Muscle of back (tissue), 11 donors: ENCODE results near the gene H2BK1. TPM values are rescaled to one million over a fixed set of nuclear protein-coding genes. Genes with fewer than 3 reads are reported as not detected.

Source experiments
- DNase-seq, 3 donors: peaks; one replicate each; pipeline versions ENCODE4 v3.0.0 to v3.0.0-alpha.2; 2013
- polyA plus RNA-seq, 10 donors: library from polyadenylated mRNA; unstranded; fragments of 120-200 nt; gene quantifications; one replicate each; pipeline ENCODE4 v1.2.1, GENCODE V29; 2013; ENCODE audit not compliant: insufficient read length in 10 of 10

H2BK1 gene
- polyA plus RNA-seq, 10 donors: not detected

DNA sequence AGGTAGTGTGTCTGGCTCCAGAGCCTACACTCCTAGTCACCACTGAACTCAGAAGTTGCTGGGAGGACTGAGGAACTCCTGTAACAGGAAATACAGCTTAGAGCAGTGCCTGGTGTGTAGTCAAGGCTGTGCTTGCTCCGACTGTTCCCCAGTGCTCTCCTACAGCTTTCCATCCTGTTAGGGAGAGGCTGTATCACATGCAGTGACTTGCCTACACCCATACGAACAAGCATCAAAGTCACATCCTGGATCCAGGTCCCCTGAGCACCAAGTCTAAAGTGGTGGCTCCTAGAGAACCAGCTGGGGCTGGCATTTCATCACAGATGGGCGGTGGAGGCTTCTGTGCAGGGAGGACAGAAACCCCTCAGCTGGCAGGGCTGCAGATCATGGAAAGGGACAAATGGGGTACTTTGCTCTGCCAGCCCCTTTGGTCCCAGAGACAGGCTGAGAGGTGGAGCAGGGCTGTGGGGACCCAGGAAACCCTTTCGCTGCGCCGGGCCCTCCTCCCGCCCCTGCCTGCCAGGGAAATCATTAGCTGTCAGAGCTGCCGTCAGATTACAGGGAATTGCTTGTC lies 30.9 kb downstream of the H2BK1 start:
- DNase-seq: no peak

DNA sequence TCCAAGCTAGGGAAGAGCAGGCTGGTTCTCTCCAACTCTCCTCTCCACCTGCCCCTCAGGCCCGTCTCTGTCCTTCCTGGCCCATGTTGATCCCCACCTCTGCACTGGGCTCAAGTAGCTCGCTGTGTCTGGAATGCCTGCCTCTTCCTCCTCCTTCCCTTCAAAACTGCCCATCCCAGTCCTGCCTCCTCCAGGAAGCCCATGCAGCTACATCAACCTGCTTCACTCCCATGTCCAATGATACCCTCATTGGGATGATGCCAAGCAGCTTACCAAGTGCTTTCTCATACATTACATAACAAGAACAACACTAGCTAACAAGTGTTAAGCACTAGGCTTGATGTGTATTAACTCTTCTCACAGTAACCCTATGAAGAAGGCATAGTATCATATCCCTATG lies 31.5 kb downstream of the H2BK1 start:
- no peak for DNase-seq

DNA sequence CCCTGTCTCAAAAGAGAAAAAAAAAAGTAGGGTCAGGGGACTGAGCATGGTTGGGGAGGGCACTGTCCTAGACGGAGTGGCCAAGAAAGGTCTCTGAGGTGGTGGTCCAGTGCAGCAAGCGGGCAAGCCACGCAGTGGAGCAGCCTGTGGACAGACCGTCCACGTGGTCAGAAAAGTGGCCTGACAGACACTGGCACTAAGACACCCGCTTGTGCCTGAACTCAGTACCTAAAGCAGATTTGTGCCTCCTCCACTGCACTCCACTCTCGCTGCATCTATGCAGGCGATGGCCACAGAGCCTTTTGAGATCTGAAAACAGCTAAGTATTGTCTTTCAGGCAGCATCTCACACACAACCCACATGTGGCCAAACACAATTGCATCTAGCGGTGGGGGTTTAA lies 32.1 kb downstream of the H2BK1 start:
- DNase-seq: no peak

DNA sequence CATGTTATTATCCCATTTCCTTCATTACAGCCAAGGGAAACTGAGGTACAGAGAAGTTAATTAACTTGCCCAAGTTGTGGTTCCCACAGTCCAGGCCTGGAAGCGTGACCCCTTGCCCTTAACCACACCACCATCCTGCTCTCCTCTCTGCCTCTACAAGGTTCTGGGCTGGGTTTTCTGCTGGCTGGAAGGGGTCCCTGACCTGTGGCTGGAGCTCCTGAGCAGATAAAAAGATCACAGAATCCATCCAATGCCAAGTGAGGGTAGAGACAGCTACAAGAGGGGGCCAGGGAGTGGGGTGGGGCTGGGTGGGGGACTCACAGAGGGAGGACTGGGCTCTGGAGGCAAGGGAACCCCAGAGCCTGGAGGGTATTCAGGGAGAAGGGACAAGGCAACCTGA lies 33.0 kb downstream of the H2BK1 start:
- DNase-seq: no peak

DNA sequence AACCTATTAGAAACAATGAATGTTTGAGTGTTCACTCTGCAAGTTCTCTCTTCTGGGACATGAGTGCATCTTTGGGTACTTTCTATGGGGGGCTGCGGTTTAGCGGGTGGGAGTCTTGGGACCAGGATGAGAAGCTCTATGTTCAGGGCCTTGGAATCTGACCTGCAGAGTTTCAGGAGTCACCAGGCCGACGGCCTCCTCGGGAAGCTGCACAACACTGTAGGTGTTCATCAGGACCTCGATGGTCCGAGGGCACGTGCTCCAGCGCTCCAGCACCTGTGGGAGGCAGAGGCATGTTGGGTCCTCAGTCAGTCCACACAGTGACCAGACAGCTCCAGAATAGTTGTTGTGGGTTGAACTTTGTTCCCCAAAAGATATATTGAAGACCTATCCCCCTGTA lies 33.9 kb downstream of the H2BK1 start:
- DNase-seq: no peak

DNA sequence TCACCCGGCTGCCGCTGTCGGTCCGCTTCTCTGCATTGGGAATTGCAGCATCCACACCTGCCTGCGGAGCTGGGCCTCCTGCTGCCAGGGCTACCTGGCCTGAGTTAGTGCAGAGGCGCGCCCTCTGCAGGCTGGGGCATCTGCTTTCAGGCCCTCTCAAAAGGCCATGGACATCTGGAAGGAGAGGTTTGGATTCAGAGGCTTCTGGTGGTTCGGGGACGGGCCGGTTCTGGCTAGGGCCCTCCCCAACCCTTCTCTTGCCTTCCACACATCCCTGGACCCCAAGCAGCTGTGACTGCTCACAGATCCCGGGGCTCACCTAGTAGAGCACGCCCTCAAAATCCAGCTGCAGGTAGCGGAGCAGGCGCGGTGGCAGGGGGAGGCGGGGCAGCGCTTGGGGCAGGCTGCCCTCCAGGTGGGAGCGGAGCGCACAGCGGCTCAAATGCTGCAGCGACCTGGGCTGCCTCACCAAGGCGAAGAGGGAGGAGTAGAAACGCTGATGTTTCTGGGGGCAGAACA lies 34.4 kb downstream of the H2BK1 start:
- DNase-seq: no peak

DNA sequence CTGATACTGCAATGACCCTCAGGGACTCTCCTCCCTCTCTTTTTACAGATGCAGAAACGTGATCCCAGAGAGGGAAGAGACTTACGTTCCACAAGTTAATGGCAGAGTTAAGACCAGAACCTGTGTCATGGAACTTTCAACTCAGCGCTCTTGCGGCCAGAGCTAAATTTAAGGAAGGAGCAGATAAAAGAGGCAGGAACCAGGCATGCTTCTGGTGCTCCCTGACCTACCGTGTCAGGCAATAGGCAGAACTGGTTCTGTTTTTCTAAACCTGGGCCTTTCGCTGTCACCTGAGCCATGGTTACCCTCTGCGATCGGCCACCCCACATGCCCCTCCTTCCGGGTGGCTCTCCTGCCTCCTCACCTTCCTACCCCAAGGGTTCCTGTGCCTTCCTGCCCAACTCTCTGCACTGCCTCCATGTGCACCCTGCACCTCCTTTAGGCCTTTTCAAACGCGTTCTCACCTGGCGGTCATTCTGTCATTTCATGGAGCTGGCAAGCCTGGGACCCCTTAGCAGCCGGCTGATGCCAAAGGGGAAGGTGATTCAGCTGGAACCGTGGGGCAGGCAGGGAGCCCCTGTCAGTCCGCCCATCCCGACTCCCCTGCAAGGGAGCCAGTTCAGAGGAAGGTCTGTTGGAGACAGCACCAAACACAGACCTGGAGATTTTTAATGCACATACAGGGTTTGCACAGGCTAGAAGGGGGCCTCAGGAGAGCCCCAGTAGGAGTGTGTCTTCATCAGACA lies 35.1 kb downstream of the H2BK1 start:
- no peak for DNase-seq

DNA sequence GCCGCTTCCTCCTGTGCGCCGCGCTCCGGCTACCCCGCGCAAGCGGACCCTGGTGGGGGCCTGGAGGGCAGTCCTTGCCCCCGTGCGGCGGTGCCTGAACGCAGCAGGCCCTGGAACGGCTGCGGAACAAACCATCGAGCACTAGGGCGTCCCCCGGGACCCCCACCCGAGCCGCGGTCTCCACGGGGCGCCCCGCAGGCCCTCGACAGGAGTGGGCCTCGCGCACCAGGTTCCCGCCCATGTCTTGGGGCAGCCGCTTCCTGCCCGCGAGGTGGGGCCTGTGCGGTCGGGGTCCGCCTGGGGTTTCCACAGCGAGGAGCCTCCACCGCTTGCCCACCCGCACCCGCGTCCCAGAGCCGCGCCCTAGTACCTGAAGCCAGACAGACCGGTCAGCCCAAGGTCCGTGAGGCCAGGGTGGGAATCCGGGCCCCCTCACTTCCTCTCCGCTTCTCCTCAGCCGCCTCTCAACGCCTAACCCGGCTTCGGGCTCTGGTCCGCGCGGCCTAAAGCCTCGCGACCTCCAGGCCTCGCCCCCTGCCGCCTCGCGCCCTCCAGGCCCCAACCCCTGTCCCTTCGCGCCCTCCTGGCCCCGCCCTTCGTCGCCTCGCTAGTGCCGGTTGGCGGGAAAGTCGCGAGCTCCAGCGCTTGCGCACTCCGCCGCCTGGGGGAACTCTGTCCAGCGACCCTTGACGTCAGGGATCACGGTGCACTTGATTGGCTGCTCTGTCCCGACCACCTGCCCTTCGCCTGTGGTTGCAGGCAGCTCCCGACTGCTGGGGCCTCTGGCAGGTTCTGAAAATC lies 35.8 kb downstream of the H2BK1 start:
- DNase-seq: peak in 2 of 3 donors; percentile 51 to 65

DNA sequence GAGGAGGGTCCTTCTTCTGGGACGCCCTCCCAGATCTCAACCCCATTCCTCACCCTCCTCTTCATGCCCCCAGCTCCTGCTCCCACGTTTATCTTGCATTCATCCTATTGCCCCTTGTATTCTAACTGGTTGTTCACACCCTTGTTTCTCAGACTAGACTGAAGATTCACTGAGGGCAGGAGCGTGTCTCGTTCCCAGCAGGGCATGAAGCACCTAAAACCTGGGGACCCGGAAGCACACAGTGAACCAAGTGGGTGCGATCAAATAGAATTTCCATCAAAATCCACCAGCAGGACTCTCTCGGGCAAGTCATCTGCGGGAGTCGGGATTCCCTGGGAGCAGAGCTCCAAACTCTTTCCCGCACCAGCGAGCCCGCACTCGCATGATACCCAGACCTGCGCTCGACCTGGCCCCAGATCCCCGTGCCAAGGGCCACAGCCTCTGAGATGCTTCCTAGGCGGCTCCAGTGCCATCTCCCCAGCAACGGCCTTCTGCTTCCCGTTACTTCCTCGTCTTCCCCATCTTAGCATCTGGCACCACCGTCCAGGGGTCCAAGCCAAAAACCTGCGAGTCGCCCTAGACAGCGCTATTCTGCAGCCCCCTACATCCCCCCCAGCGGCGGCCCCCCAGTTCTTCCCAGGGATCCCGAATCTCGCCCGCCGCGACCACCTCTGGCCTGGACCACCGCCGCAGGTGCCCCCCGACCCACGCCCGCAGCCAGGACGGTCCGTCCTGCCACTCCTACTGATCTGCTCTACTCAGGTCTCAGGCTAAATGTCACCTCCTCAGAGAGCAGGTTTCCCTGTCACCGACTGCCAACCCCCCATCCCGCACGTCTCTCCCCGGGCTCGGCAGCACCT lies 36.7 kb downstream of the H2BK1 start:
- DNase-seq: no peak

DNA sequence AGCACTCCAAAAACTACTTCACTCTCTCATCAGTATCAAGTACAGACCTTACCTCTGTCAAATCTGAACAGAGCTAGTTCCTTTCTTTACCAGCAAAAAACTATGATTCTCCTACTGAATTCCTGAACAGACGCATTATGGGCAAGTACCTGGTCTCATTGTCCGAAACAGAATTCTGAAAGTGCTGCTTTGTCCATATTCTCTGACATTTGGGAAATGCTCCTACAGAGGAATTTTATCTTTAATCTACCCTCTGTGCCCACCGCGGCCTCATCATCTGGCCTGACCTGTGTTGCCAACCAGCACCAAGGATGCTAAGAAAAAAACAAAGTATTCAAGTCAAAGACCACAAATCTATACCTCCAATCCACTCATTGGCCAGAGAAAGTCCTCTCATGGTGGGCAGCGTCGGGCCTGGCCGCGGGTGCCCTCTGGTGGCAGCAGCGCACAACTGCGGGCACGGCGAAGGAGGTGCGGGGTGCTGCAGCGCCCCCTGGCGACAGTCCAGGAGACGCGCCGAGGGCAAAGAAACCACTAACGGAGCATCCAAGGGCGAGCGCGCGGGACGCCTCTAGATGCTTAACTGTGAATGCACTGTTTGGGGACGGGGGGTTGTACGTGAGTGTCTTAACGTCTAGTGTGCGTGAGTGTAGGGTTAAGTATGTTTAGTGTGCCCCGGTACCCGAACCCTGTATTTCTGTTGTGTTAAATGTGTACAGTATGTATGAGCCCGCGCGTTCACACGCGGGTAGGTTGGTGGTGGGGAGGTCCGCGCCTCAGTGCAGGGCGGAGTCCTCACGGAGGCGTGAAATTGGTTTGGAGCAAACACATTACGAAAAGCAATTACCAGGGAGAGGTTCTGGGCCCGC lies 37.8 kb downstream of the H2BK1 start:
- peak; percentile 61 to 87 (median 84) for DNase-seq

DNA sequence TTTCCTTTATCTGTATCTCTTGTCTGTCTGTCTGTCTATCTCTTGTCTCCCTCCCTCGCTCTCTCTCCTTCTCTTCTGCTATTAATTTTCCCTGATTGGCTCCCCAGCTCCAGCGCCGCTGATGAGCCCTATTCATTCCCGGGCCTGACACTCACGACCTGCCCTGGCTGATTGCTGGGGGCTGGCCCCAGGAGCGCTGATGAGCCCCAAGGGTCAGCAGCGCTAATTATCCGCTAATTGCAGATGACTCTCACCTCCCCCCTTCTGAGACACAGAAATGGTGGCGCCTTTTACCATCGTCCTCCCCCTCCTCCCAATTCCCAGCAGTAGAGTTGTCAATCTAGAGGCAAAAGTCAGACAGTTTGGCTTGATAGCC lies 41.5 kb downstream of the H2BK1 start:
- DNase-seq: no peak

DNA sequence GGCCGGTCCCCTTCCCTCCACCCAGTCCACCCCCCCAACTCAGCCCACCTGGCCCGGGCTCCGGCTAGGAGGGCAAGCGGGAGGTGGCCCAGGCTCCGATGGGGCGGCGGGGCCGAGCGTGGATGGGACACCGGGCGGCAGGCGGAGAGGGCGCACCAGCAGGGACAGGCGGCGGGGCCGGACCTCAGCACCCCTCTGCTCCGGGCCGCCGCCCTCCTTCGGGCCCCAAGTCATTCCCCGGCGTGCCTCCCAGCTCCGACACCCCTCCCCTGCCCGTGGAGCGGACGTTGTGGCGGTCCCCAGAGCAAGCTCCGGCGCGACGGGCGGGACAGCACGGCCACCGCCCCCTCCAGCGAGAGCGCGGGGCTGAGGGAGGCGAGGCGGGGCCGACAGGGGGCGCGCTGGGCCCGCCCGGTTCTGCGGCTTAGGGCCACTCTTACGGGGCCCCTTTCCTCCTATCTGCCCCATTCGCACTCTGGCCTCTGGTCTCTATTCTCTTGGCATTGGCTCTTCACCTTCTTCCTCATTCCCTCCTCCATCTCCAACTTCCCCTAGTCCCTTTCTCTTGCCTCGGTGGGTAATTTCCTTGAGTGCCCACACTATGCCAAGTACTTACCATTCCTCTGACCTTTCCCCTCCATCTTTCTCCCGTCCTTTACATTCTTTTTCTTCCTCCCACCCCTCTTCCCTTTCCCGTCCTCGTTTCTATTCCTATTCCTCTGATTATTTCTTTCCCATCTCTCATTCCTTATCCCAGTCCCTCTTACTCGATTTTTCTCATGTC lies 42.1 kb downstream of the H2BK1 start:
- peak in 2 of 3 donors; percentile 22 to 64 for DNase-seq

DNA sequence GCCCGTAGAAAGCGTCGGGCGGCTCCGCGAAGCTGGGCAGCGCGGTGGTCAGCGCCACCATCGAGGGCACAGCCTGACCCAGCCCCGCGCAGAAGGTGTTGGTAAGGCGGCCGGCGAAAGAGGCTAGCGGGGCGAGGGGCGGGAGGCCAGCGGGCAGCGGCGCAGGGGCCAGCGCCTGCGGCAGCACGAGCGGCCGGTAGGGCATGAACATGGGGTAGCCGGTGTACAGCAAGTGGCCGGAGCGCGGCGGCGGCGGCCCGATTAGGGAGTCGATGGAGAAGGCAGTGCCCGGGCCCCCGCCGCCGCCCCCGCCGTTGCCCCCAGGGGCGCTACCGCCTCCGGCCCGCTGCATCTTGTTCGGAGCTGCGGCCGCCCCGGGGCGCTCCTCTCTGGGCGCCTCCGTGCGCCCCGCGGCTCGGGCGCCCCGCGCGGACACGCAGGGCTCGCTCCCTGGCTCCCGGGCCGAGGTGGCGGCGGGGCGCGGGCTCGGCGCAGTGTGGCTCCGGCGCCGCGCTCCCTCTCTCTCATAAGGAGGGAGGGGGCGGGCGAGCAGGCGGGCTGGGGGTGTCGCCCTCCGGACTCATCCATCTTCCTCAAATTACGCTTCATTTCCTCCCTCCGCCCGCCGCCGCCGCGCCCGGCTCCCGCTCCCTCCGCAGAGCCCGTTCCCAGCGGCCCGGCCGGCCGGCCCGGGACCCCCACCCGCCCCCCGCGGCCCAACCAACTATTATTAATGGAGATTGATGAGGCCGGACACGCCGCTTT lies 42.9 kb downstream of the H2BK1 start, which contains the start of gene GBX1:
TSS of gene GBX1 (minus strand) at position 498 of the 765 bp plus-strand sequence. CDS start at position 352, 146 bp downstream.
- peak; percentile 24 to 48 (median 45) for DNase-seq

DNA sequence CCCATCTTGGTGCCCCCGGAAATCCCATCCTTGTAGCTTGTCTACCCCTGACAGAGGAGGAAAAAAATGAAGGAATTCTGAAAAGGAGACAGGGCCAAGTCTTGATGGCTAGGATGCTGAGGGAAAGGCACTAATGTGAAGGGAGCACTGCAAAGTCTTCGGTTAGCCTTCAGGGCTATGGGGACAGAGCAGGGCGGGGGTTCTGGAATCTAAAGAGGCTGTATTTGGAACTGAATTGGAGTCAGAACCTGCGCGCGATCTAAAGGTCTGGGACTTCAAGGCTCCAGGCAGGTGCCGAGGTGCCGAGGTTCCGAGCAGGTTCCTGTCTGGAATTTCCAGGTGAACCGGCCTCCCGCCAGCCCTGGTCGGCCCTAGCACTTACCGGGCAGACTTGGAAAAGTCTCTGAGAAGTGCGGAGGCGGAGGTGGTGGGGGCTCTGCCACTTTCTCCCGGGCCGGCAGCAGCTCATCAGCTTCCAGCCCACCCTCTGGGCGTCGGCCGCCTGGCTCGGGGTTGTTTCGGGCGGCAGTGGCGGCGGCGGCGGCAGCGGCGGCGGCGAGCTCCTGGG lies 43.6 kb downstream of the H2BK1 start:
- DNase-seq: no peak

DNA sequence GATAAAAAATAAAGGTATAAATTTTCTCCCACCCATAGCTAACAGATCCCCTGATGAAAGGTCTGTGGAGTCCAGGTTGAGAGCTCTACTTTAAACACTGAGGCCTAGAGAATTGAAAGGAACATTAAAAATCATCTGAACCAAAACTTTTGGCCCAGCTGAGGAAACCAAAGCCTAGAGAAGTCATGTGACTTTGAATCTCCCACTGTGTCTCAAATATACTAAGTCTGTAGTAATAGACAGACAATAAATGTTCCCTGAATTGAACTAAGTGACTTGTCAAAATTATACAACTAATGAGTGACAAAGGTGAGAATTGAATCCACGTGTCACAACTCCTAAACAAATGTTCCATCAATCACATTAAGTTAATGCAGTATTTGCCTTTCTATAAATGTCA lies 48.5 kb downstream of the H2BK1 start:
- DNase-seq: no peak
